GM12801 (cell line): ENCODE data around the gene SCARF1.

ENCODE experiments used
- CTCF ChIP-seq: IDR thresholded peaks from one replicate; pipeline ENCODE4 v1.5.1; 2011; ENCODE audit warnings: control low read depth; ENCODE audit not compliant: insufficient read length; ENCODE audit errors: extremely low read depth

Gene SCARF1

DNA sequence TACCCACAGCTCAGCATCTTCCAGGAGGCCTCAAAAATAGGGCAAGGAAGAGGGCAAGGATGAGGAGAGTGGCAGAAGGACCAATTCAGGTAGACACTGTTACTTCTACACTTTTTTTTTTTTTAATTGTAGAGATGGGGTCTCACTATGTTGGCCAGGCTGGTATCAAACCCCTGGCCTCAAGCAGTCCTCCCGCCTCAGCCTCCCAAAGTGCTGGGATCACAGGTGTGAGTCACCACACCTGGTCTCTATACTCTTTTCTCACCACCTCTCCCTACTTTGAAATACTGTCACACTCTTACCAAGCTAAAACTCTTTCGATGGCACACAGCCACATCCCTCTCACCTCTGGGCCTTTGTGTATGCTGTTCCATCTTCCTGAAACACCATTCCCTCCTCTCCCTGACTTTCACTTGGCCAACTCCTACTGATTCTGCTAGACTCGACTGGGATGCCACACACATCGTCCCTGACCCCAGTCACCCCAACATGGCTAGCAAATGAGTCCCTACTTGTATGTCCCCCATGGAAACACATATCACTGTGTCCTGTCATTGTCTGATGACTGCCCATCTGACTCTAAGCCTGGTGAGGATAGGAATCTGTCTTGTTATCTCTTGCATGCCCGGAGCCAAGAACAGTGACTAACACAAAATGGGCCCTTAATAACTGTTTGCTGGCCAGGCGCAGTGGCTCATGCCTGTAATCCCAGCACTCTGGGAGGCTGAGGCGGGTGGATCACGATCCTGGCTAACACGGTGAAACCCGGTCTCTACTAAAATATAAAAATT is 9.7 kb downstream of the SCARF1 start:
- no peak for TF ChIP-seq CTCF

- TF ChIP-seq CTCF, result no peak
Measured at GRCh38 chr17:1634841-1635650, 10.5 kb downstream of the SCARF1 start.

DNA sequence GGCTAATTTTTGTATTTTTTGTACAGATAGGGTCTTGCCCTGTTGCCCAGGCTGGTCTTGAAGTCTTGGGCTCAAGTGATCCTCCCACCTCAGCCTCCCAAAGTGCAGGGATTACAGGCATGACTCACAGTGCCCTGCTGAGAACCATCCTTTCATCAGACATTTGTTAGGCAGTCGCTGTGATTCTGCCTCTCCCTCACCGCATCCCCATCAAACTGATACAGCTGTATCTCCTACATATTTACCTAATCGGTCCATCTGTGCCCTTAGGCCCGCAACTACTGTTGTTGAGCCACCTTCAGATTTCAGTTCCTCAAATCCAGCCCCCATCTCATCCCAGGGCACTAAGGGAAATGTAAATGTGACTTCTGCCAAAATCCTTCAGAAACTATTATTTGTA is 14.9 kb downstream of the SCARF1 start:
- no peak for TF ChIP-seq CTCF

DNA sequence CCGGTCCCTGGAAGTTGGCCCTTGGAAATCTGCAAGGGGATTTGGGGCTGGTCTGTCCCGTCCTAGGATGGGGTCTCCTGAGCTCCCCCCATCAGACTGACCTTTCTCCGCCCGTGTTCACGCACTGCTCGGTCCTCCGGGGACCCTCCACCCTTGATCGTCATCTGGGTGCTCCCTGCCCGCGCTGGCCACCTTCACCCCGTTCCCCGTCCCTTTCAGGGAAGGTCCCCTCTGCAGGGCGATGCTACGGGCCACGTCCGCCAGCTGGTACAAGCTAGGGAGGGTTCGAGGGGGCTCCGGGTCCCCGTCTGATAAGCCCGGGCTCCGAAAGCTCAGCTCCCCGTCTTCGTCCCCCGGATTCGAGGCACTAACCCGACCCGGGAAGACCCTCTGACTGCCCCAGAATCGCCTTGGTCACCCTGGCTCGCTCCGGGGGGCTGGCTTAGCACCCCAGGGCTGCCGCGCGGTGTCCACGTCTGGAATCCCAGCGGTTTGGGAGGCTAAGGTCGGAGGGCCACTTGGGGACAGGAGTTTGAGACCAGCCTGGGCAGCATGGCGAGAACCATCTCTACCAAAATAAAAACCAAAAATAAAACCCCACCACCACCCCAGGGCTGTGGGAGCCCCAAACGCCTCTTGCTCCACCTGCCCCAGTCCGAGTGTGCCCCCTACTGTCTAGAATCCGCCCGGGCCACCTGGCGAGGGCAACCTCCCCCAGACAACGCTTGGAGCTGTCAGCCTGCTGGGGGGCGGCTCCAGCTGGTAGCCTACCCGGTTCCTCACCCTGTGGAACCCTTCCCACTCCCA is 15.8 kb downstream of the SCARF1 start:
- no peak for TF ChIP-seq CTCF

- no peak for TF ChIP-seq CTCF
Measured at GRCh38 chr17:1628856-1629503, 16.6 kb downstream of the SCARF1 start.

GRCh38 chr17:1627982-1628855 is 17.3 kb downstream of the SCARF1 start, which contains the start of gene SLC43A2:
Gene SLC43A2 (minus strand): TSS chr17:1628834. CDS start chr17:1627874, 960 bp downstream.
- no peak for TF ChIP-seq CTCF
